Lung (tissue), 12 donors: ENCODE data around the gene MIPEP. TPM values are rescaled to one million over a fixed set of nuclear protein-coding genes. Genes with fewer than 3 reads are reported as not detected.
A peak's percentile ranks its signal among the peaks of the same experiment; 100 is the strongest.

Experiments
- ATAC-seq: fragments of 200-7000 bp; cut with Tn5 transposase; one replicate; pipeline ENCODE4 v1.9.1; 2020; ENCODE audit warnings: moderate number of reproducible peaks; ENCODE audit not compliant: insufficient read depth, low FRiP score
- DNase-seq, 3 donors: peaks; one replicate each; pipeline ENCODE4 v3.0.0-alpha.2; 2013 to 2017
- H3K27ac ChIP-seq, 2 donors: one replicate each; pipeline ENCODE4 v1.5.1; 2013; ENCODE audit warnings: mild to moderate bottlenecking in 2 of 2, moderate library complexity in 2 of 2, control low read depth in 1 of 2, inconsistent platforms in 1 of 2, low read depth in 1 of 2, low read length in 1 of 2
- H3K27me3 ChIP-seq, 3 donors: one replicate each; pipeline ENCODE4 v1.5.1; 2013; ENCODE audit warnings: low read length in 2 of 3; ENCODE audit not compliant: control insufficient read depth in 3 of 3, insufficient read depth in 3 of 3
- H3K36me3 ChIP-seq, 4 donors: one replicate each; pipeline ENCODE4 v1.5.1; 2013; ENCODE audit warnings: low read length in 4 of 4, mild to moderate bottlenecking in 1 of 4, moderate library complexity in 1 of 4; ENCODE audit not compliant: control insufficient read depth in 4 of 4, insufficient read depth in 4 of 4
- H3K4me1 ChIP-seq, 5 donors: one replicate each; pipeline ENCODE4 v1.5.1; 2013; ENCODE audit warnings: low read length in 5 of 5, mild to moderate bottlenecking in 2 of 5, moderate library complexity in 1 of 5; ENCODE audit not compliant: control insufficient read depth in 5 of 5, insufficient read depth in 5 of 5
- H3K4me3 ChIP-seq: one replicate; pipeline ENCODE4 v1.5.1; 2013; ENCODE audit warnings: mild to moderate bottlenecking, control low read depth, moderate library complexity
- H3K9ac ChIP-seq, 2 donors: one replicate each; pipeline ENCODE4 v1.5.1; 2013; ENCODE audit warnings: low read length in 2 of 2, control low read depth in 1 of 2; ENCODE audit not compliant: insufficient read depth in 1 of 2
- H3K9me3 ChIP-seq, 4 donors: one replicate each; pipeline ENCODE4 v1.5.1; 2013; ENCODE audit warnings: low read length in 3 of 4, mild to moderate bottlenecking in 1 of 4, moderate library complexity in 1 of 4; ENCODE audit not compliant: control insufficient read depth in 4 of 4, insufficient read depth in 3 of 4
- CTCF ChIP-seq: IDR thresholded peaks from 2 replicates; pipeline ENCODE4 v1.5.1; 2012; ENCODE audit warnings: mild to moderate bottlenecking; ENCODE audit errors: control extremely low read depth, extremely low read depth
- WGBS, 2 donors: extraction: QIAGEN DNeasy Blood & Tissue Kit; methylation state at CpG; one replicate each; pipeline ENCODE4 v1.1.7; 2013; 5-methylcytosine and 5-hydroxymethylcytosine counted together
- polyA plus RNA-seq, 2 donors: library from polyadenylated mRNA; stranded (reverse); fragments of 200-250 nt; gene quantifications; one replicate each; pipeline ENCODE4 v1.2.1, GENCODE V29; 2013
- total RNA-seq, 2 donors: library from RNA; depleted of rRNA in 1 of 2; stranded (reverse); fragments of >200 nt in 1 of 2; gene quantifications; one replicate each; pipeline ENCODE4 v1.2.1, GENCODE V29; 2014 to 2021
- donor health status: control.
- donor health status: control.
- donor health status: Bipolar disorder and iron deficiency.
- donor health status: healthy.
- donor health status: DM: yes; HTN: yes; CAD: no.

MIPEP gene
- total and polyA plus RNA-seq, 4 donors, result 12.9 to 35.1 (median 25.3) TPM

- H3K4me1 ChIP-seq, result peaks cover 0 to 29% (median 9%) of the 10 kb centered on the region in 5 donors
- DNase-seq, result no peak
- H3K27ac ChIP-seq, result no peak overlapping the region
- H3K4me3 ChIP-seq, result no peak overlapping the region
- H3K9ac ChIP-seq, result no peak overlapping the region
- H3K27me3 ChIP-seq, result no peaks in the 10 kb centered on the region
- WGBS, 2 donors, result 77 to 94% methylated on average over 12 of the region's 12 CpGs
- H3K9me3 ChIP-seq, result no peaks in the 10 kb centered on the region
- no peak for TF ChIP-seq CTCF
- no peak for ATAC-seq
- peaks cover 0 to 11% (median 4%) of the 10 kb centered on the region in 4 donors for H3K36me3 ChIP-seq
Measured at GRCh38 chr13:23870356-23871140, 18.7 kb downstream of the MIPEP start.

GRCh38 chr13:23868521-23868920, 20.7 kb downstream of the MIPEP start:
- 82 to 87% methylated on average over 5 of the region's 5 CpGs for WGBS, 2 donors
- H3K4me1 ChIP-seq, result peaks cover 0 to 29% (median 9%) of the 10 kb centered on the region in 5 donors
- H3K9ac ChIP-seq, result no peak overlapping the region
- no peak overlapping the region for H3K27ac ChIP-seq
- peaks cover 0 to 9% (median 4%) of the 10 kb centered on the region in 4 donors for H3K36me3 ChIP-seq
- no peak for ATAC-seq
- no peak overlapping the region for H3K4me3 ChIP-seq
- H3K9me3 ChIP-seq, result no peaks in the 10 kb centered on the region
- no peak for DNase-seq
- no peaks in the 10 kb centered on the region for H3K27me3 ChIP-seq
- TF ChIP-seq CTCF, result no peak

- Histone ChIP-seq H3K27me3 (no peaks in the 10 kb centered on the region), H3K36me3 (peaks cover 0 to 8% (median 2%) of the 10 kb centered on the region in 4 donors), H3K27ac (peak overlapping the region in 1 of 2 donors; percentile 21), H3K4me1 (peaks cover 0 to 32% (median 9%) of the 10 kb centered on the region in 5 donors), H3K9ac (peak overlapping the region in 1 of 2 donors; percentile 23), H3K9me3 (no peaks in the 10 kb centered on the region), H3K4me3 (no peak overlapping the region)
- 71 to 78% methylated on average over 8 of the region's 8 CpGs for WGBS, 2 donors
- peak; percentile 25 to 46 (median 37) for DNase-seq
- ATAC-seq, result no peak
- TF ChIP-seq CTCF, result no peak
Measured at GRCh38 chr13:23867027-23867491, 22.1 kb downstream of the MIPEP start.
